Hematopoietic multipotent progenitor cell treated with erythropoietin and hydrocortisone succinate and interleukin-3 and kit ligand, for 6 days (in vitro differentiated cells): ENCODE results near the gene PJA1.

Experiments
- DNase-seq: peaks from one replicate; pipeline ENCODE4 v3.0.0-alpha.2; 2015

Gene PJA1

DNA sequence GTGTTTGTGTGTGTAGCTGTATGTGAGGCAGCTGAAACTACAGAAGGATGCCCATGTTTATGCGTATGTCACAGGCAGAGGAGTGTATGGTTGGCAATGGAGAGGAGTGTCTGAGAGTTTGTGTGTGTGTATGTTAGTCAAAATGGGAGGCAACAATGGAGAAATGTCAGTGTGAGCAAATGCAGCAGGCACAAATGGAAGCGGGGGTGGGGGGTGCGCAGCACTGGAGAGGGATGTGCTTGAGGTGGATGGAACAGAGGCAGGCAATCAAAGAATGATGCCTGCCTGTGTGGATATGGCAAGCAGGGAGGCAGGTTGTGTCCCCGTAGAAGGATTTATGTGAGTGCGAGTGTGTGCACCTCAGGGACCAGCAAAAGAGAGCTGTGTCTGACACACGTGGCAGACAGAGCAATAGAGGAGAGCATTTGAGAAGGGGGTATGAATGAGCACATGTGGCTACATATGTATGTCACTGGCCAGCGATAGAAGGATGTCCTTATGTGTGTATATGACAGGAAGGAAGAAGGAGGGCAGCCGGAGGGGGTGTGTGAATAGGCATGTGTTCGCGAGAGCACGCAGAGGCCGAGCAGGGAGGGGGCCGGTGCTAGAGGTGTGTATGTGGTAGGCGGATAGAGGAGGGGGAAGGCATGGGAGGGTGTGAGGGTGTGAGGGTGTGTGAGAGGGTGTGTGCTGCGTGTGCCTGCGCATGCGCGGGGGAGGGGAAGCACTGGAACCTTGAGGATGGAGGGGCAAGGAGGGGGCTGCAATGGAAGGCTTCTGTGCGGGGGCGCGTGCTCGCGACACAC is 1.1 kb downstream of the PJA1 start:
- DNase-seq: peak; percentile 22

- no peak for DNase-seq
Measured at GRCh38 chrX:69162361-69162865, 2.8 kb downstream of the PJA1 start.

GRCh38 chrX:69161786-69162349 is 3.4 kb downstream of the PJA1 start:
- no peak for DNase-seq

DNA sequence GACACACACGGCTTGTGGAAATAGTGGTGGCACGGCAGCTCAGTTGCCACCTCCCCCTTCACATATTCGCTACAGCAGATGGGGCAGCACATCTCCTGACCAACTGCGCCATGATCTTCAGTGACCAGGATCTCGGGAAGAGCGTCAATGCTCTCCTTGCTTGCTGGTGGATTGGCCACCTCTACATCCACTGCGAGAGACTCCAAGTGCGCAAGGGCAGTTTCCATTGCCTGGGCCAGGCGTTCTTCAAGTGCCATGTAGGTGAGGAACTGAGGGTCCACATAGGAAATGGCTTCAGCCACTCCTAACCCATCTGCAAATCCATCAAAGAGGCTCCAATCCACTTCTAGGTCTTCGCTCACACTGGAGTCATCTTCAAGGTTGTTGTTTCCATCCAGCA is 3.9 kb downstream of the PJA1 start:
- DNase-seq: no peak

- peak; percentile 73 for DNase-seq
Measured at GRCh38 chrX:69158166-69158980, 6.9 kb downstream of the PJA1 start.

DNA sequence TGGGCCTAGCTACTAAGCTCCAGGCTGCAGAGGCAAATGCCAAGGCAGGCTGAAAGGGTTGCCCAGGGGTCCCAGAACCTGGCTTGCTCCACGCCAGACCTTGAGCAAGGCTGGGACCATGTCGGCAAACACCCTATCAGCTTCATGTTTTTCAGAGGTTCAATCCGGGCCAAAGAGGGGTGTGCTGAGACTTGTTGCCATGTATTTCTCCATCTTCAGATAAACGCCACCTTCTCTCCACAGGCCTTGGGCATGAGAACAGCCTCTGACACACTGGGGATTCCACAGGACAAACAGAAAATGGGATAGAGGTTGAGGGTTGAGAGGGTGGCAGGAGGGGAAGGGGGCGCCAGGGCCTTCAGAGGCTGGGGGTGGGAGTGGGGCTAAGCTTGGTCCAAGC is 8.6 kb downstream of the PJA1 start:
- no peak for DNase-seq

GRCh38 chrX:69155786-69156520 is 9.3 kb downstream of the PJA1 start:
- DNase-seq: no peak

DNA sequence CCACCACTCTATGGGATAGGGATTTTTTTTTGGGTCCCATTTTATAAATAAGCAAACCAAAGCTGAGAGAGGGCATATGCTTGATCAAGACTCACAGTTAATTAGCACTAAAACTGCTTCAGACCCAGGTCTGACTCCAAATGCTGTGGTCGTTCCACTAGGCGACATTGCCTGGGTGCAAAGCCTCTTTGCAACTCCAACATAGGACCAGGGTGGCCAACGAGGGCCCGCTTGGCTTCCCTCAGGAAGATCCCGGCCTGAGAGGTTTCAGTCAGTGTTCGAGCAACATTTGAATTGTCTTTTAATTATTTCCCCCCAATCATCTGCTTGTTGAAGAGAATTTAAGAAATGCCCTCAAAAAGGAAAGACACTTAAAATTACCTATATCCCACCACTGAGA is 11.2 kb downstream of the PJA1 start:
- DNase-seq: no peak

GRCh38 chrX:69153060-69153730 is 12.1 kb downstream of the PJA1 start:
- no peak for DNase-seq

GRCh38 chrX:69152417-69152841 is 12.8 kb downstream of the PJA1 start:
- peak; percentile 58 for DNase-seq

GRCh38 chrX:69151866-69152284 is 13.4 kb downstream of the PJA1 start:
- DNase-seq: no peak

DNA sequence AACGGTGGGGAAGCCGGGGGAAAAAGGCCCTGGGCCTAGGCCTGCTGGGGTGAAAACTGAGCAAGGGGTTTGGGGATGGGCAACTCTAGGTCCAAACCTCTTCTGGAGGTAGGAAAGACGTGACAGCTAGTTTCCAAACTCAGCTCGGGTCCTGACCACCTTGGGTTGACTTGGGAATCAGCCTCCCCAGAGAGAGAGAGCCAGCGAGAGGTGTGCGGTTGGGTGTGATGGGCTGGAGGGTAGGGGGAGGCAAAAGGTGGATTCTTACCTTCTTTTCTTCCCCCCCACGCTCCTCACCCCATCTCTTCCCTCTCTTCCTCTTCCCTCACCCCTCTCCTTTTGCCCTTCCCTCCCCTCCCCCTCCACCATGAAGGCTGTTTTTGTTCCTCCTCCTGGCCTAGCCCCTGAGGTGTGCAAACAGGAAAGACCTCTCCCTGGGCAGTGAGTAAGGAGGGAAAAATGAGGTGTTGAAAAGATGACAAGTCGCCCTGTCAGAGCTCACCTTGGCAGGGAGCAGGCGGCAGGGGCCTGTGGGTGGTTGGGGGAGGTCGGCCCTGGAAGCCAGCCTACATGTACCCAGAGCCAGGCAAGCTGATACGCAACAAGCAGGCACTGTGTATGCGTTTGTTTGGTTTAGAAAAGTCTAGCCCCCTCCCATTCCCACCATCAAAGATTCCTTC is 14.8 kb downstream of the PJA1 start:
- DNase-seq: no peak

DNA sequence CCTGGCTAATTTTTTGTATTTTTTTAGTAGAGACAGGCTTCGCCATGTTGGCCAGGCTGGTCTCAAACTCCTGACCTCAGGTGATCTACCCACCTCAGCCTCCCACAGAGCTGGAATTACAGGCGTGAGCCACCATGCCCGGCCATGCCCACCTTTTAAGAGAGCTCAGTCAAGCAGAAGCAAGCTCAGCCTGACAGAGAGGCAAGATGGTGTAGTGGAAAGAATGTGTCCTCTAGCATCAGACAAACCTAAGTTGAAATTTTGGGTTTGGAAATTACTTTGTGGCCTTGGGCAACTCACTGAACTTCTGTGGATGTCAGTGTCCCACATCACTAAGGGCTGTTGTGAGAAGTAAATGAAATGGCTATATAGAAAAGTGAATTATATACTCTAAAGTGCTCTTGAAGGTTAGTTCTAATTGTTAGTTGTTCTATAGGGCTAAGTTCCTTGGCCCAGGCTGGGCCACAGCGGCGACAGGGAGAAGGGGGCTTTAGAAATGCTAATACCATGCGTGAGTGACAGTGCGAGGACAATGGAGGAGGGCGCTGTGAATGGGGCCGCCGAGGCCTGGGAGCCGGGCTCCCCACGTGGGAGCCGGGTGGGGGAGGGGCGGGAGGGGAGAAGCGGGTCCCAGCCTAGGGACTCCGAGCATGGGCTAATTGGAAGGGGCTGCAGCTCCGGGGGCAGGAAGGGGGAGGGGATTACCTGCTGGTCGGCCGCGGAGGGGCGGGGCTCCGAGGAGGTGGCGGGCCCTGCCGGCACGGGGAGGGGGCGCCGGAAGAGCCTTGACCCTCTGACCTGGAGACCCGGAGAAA is 15.6 kb downstream of the PJA1 start:
- no peak for DNase-seq

DNA sequence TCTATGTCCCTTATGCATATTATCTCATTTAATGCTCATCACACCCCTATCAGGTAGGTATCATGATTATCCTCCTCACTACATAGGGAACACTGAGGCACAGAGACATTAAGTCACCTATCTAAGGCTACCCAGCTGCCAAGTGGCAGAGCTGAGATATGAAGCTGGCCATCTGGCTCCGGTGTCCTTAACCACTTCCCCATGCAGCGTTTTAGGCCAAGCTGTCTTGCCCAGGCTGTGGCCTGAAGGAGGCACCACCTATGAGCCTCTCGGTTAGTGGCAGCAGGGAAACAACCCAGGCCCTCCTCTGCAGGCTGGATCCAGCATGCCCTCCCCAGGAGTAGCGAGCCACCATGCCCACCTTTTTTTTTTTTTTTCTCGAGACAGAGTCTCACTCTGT is 16.3 kb downstream of the PJA1 start:
- peak; percentile 29 for DNase-seq

GRCh38 chrX:69146739-69147138 is 18.5 kb downstream of the PJA1 start:
- peak; percentile 3 for DNase-seq

GRCh38 chrX:69145714-69146113 is 19.5 kb downstream of the PJA1 start:
- no peak for DNase-seq

- no peak for DNase-seq
Measured at GRCh38 chrX:69144838-69145680, 20.2 kb downstream of the PJA1 start.

DNA sequence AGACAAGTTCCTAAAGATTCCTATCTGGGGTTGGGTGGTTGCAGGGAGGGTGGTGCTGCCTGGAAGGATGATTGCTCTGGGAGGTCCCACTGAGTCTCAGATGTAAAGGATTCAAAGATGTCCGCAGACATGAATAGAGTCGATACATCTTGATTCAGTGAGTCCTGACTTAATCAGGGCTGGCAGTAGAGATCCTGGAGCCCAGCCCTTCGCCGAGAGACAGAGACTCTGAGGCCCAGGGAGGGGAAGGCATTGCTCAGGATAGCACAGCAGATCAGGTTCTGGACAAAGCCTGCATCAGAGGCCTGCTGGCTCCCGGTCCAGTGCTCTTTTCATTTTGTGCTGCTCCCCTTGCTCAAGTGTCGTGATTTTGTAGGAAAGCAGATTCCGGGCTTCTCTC is 21.7 kb downstream of the PJA1 start:
- DNase-seq: no peak

DNA sequence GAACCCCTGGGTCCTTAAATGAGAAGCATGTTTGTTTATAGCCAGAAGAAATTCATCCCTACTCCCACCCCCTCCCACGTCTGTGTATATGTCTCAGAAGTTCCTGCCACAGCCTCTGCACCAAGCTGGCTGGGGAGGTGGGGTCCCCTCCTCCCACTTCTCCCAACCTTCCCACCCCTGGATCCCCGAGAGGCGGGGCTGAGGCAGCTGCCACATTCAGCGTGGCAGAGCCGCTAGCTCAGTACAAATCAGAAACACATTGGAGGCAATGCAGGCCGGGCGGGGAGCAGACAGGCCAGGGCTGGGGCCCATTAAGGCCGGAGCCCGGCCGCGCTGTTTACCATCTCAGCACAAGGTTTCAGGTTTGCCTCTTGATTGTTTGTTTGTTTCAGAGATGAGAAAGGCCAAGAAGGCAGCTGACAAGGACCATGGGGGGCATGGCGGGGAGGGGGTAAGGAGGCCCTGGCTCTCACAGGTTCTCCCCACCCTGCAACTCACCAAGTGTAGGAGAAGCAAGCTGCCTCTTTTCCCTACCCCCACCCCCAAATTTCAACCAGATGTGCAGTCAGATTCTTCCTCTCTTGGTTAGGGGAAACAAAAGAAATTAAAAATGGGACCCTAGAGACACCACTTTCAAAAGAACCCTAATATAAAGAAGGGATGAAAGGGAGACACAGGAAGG is 22.3 kb downstream of the PJA1 start:
- DNase-seq: no peak
